GM18508 (cell line): ENCODE results near the gene LARP6.
"Not testable (repeated sequence)": the region's sequence is repeated elsewhere in the genome, so short reads cannot be mapped to it uniquely, and the experiment has no call there.

Source experiments
- ATAC-seq: cut with Tn5 transposase; IDR thresholded peaks from one replicate; pipeline ENCODE4 v1.9.1; 2021; ENCODE audit warnings: moderate number of reproducible peaks; ENCODE audit not compliant: insufficient read depth, unreplicated experiment

The LARP6 gene

DNA sequence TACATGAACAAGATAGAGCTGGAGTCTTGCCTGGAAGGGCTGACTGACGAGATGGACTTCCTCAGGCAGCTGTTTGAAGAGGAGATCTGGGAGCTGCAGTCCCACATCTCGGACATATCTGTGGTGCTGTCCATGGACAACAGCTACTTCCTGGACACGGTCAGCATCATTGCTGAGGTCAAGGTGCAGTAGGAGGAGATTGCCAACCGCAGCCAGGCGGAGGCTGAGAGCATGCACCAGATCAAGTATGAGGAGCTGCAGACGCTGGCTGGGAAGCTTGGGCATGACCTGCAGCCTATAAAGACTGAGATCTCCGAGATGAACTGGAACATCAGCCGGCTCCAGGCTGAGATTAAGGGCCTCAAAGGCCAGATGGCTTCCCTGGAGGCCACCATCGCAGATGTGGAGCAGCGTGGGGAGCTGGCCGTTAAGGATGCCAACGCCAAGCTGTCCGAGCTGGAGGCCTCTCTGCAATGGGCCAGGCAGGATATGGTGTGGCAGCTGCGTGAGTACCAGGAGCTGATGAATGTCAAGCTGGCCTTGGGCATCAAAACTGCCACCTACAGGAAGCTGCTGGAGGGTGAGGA, 5.5 kb upstream of the LARP6 start:
- no peak for ATAC-seq

DNA sequence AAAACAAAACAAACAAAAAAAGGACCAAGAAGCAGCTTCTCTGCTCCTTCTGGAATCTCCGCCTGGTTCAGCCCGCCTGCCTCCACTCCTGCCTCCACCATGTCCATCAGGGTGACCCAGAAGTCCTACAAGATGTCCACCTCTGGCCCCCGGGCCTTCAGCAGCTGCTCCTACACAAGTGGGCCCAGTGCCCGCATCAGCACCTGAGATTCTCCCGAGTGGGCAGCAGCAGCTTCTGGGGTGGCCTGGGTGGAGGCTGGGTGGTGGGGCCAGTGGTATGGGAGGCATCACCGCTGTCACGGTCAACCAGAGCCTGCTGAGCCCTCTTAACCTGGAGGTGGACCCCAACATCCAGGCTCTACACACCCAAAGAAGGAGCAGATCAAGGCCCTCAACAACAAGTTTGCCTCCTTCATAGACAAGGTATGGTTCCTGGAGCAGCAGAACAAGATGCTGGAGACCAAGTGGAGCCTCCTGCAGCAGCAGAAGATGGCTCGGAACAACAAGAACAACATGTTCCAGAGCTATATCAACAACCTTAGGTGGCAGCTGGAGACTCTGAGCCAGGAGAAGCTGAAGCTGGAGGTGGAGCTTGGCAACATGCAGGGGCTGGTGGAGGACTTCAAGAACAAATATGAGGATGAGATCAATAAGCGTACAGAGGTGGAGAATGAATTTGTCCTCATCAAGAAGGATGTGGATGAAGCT, 4.8 kb upstream of the LARP6 start:
- ATAC-seq: not testable (repeated sequence)

DNA sequence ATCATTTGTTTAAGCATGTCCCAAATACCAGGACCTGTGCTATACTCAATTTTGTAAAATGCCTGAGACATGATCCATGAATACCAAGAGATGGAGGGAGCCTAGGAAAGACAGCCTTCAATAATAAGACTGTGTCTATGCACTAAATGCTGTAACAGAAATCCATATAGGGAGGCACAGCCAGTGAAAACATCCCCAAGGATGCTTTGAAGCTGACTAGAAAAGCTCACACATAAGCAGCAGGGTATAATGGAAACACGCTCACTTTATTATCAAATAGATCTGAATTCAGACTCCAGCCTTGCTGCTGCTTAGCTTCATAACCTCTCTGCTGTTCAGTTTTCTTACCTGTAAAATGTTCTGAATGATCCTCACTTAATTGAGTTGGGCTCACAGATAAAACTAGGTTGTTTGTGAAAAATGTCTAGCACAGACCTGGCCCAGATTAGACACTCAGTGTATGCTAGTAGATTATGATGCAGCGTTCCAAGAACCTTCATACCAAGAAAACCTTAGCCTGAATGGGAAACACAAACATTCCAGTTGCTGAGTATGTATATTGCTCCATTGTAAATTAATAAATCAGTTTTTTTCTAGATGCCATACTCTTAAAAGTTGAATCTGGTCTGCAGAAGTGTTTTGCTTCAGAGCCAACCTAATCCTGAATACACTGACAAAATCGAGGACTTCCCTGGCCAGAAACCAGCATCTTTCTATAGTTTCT, 3.8 kb upstream of the LARP6 start:
- ATAC-seq: no peak

DNA sequence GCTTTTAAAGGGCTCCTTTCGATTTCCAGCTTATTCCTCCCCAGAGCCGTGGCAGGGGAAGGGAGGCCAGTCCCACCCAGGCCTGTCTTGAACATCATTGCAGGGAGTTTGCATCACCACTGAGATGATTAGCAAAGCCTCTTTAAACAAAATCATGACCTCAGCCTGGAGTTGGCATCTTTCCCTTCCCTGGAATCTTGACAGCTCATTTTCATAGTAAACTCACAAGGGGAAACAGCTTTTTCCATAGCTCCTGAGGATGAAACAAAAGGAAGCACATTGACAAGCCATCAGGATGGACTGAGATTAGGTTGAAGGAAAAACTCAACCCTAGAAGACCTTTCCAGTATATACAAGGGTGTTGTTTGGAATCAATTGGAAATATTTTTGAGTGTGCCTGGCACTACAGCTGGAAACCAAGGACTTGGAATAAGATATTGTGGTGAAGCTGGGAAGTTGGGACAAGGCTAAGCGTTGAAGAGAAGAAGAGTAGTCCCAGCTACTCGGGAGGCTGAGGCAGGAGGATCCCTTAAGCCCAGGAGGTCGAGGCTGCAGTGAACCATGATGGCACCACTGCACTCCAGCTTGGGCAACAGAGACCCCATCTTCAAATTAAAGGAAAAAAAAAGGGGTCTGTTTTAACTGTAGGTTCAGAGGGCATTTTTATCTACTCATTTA, 3.1 kb upstream of the LARP6 start:
- no peak for ATAC-seq

DNA sequence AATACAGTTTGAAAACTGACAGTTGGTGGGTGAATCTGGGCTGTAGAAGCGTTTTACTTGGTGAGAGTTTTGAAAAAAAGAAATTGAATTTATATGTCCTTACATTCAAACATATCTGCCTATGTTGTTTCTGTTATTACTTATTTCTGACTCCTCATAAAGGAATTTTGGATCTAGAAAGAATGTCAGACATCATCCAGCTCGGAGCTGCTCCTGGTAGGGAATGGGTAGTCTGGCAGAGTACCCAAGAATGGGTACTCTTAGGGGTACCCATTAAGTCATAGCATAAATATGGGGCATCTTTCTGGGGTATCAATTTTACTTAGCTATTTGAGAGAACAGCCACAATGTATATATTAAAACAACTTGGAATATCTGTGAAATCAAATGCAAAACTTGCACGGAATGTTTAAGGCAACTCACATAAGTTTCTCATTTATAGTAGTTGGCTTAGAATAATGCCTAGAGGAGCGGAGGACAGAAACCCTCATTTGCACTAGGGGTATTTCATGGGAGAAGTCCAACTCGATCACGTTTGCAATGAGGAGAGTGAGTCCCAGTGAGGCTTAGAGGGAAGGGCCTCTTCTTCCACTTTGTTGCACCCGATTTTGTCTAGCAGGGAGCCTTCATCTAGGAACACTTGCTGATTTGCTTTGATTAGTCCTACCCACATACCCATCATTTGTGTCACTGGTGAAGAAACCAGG, 2.4 kb upstream of the LARP6 start:
- no peak for ATAC-seq

DNA sequence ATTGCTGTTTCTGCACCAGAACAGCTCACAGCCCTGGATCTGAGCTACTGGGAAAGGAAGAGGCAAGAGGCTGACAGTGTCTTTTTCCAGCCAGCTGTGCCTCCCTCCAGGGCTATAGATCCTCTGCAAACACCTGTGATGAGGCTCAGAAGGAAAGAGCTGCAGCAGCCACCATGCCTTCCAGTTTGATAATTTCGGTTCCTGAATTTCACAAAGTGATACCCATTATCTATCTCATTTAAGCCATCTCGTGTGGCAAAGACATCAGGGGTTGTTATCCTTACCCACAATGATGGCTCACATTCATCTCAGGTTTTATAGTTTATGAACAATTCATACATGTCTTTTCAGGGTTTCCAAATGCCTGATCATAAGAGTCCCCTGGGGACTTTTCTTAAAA, 1.8 kb upstream of the LARP6 start:
- no peak for ATAC-seq

DNA sequence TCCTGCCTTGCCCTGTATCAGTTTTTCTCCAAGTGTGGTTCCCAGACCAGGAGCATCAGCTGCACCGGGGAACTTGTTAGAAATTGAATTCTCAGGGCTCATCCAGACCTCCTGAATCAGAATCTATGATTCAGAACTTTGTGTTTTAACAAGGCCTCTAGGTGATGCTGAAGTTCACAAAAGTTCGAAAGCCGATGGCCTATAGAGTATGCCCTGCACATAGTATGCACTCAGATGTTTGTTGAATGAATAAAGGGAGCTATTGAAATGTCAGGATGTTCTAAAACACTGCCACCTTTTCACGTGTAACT, 664 bp upstream of the LARP6 start:
- no peak for ATAC-seq

DNA sequence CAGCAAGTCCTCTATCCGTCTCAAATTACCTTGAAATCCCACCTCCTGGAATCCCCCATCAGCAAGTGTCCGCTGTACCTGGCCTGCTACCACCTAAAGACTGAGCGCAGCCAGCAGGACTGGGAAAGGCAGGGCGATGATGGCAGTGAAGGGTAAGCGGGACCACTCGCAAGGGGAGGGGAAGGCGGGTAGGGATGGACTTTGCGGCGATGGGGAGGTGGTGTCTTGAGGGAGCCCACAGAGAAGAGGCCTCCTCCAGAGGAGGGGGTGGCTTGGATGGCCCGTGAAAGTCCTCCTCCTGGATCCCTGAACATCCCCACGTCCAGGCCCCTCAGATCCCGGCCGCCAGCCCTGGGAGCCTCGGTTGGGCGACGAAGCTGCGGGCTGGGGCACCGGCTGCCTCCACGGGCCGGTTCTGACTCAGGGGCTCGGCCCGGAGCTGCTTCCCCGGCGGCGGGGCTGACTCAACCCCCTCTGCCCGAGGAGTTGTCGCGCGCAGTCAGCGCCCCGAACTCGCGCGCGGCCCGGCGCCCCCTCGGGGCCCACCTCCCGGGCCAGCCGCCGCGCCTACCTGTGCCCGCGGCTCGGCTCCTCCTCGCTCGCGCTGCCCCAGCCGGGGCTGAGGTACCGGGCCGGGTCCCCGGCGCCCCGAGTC, 512 bp downstream of the LARP6 start:
- no peak for ATAC-seq

DNA sequence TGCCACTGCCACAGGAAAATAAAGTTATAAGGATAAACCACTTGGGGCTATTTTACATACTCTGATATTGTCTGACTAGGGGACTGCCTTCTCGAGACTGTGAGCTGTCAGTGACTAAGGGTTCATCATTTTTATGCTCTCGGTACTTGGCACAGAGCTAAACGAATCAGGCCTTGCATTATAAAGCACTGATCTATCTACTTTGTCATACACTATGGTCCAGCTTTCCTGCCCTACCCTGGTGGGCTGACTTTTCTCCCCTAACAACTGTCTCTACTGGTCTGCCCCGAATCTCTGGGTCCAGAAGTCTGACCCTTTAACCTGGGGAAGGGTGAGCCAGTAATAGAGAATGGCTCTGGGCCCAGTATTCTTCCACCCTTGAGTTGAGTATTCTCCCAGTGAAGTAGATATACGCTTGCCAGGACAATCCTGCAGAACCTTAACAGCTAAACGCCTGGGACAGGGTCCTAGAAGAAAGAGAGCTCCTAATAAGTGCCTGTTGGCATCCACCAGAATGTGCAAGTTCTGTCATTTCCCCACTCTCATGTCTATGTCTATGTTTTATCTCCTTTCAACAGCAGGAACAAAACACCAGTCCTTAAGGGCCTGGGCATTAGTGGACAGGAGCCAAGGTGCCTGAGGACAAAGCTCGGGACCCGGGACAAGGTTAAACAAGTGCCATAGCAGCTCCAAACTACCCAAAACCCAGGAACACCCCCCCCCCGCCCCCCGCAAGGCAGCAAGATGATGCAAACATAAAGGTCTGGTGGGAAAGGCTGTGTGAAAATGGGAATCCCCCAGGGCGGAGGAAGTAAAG, 1.2 kb downstream of the LARP6 start:
- no peak for ATAC-seq

DNA sequence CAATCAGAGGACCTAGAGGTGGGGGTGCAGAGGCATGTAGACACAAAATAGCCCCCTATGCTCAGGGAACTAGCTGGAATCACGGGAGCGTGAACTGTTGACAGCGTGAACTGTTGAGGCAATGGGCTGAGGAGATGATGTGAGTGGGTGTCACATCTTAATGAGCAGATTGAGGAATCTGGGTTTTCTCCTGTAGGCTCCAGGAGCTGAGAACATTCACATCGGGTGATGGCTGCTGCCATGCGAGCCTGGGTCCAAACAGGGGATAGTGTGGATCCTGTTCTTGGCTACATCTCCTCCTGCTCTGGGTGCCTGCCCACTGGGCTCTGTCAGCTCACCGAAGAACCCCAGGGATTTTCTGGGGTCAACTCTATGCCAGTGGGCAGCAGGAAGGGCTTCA, 2.1 kb downstream of the LARP6 start:
- no peak for ATAC-seq

DNA sequence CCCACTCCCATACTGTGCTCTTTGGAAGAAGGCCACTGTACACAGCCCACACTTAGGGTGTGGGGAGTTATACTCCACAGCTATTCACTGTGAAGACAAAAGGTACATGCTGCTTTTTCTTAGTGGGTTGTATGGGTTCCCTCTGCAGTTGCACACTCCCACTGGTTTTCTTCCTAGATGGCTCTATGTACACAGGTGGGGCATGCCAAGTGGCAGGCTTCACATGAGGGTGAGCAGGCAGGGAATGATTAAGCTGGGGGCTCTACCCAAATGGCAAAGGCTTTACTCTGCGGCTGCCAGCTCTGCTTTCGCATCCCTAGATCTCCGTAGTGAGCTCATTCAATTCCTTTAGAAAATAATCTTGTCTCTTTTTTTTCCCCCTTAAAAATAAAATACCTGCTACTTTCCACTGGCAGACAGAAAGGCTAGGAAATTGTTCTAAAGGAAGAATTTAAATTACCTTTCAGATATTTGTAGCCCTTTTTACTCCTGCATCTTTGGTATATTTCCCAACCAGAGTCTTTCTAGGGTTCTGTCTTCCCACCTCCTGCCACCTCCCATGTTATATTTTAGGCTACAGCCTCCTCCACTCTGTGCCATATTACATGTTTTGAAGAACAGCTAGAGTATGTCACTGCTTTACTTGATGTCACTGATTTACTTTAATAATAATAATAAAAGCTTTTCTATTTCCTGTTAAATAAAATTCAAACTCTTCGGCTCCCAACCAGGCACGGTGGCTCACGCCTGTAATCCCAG, 8.2 kb downstream of the LARP6 start:
- ATAC-seq: no peak

DNA sequence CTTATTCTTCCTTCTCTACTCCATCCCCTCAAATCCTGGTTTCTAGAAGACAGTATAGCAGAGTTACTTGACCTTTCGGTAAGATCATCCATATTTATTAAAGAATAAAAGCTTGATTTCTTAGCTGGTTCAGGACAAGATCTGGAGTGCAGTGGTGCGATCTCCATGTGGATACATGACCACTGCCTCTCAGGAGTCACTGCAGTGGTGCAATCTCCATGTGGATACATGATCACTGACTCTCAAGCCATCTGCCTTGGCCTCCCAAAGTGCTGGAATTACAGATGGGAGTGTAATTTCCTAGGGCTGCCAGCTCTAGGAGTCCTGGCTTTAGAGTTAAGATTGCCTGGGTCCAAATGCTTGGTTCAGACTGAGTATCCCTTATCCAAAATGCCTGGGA, 16.5 kb downstream of the LARP6 start:
- no peak for ATAC-seq

DNA sequence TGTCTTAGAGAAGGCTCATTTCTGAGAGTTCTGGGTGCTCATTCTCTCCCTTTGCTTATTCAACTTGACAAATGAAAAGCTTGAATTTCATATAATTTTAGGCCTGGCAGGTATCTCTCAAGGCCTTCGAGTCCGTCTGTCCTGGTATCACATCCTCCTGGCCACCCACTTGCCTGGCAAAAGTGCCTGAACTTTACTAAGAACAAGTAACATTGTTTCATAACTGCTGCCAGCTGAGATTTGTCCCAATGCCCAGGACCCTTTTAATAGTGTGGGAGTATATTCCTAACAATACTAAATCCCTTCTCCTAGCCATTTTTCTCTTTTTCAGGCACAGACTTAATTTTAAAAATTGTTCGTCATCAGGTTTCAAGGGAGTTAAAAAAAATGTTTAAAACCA, 18.1 kb downstream of the LARP6 start:
- ATAC-seq: no peak

DNA sequence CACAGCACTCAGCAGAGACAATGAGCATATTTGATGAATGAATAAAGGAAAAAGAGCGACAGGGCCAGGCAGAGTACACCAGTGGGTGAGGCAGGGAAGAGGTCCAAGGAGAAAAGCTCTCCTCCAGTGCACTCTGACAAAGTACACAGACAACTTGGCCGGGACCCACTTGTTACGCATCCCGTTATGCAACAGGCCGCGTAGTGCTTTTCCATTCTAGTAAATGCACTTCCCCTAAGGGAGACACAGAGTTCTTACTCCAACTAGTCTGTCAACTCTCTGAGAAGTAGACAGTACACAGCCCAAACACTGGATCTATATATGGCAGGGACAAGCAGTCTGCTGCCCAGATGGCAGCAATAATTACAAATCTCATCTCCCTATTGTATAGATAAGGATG, 18.5 kb downstream of the LARP6 start:
- ATAC-seq: no peak

DNA sequence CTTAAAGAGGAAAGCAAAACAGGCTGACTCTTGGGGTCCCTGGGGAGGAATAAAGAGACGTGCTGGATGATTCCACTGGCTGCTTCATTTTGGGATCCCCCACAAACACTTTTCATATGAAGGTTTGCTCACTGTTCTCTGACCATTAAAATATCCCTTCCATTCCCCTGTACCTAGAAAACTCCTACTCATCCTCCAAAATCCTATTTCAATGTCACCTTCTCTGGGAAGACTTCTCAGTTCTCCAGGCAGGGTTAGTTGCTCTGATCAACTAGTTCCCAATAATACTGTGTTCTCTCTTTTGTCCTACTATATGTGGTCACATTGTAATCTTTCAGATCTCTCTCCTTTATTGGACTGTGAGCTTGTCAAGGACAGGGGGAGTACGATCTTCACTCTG, 19.0 kb downstream of the LARP6 start:
- no peak for ATAC-seq

DNA sequence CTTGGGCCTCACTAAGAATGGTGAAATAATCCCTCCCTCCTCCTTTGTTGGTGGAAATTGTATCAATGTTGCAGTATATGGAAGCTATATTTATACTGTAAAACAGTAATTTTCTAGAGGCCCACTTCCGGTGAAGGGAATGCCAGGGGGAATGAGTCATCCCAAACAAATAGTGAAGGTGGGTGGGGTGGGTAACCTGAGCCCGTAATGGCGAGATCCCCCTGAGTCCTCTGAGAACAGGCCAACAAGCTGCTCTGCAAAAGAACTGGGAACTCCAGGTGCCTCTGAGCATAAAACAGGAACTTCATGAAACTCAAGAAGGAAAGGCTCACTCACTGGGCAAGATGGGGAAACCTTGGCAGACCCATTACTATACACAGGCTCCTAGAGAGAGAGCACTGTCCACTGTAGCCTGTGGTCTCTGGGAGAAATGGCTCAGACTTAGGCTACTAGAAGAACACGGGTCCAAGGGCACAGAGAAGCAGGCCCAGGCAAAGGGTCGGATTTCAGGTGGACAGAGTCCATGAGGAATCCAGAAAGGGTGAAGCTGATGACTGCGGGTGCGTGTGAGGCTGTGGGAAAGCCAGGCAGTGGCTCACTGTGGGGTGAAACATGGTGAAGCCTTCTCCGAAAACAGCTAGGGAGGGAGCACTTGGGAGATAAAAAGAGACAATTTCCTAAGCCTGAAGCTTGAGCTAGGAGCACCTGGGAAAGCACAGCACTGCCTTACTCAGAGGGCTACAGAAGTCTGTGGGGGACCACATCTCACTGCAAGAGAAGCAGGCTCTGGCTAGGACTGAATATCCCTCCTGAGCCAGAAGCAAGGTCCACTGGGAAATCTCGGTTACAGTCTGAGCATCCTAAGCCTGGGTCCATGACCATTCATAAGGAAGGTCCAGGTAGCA, 19.8 kb downstream of the LARP6 start:
- no peak for ATAC-seq

DNA sequence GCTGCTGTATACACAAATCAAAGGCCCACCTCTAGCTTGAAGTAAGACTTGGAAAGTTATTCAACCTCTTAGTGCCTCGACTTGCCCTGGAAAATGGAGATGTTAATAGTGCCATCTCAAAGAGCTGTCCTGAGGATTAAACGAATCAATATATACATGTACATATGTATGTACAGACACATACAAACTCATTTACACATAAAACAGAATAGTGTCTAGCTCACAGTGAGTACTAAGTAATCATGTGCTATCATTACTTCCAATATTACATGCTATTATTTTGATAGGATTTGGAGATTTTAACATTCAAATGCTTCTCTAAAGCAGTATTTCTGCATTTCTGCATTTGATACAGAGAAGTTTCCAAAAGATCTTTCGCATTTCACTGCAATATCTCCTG, 20.5 kb downstream of the LARP6 start:
- ATAC-seq: no peak

DNA sequence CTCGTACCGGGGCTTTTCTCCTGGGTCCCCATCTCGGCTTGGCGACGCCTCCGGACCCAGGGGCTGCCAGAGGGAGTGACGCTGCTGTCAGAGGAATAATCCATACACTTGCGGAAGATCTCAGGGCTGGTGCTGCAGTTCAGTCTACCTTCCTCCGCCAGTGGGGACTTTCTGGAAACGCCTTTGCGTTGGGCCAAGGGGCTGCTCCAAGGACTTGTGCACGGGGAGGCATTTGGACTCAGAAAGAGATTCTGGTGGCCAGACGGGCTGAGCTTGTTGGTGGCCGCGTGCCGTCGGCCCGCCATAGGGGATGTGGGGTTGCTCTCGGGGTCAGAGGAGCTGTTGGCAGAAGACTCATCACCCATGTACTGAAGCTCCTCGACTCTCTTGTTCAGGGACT, 21.8 kb downstream of the LARP6 start:
- ATAC-seq: no peak
